ENCODE measurements around the gene TUBG1. TPM values are rescaled to one million over a fixed set of nuclear protein-coding genes. Genes with fewer than 3 reads are reported as not detected.

The TUBG1 gene
- total RNA-seq, 4 donors from 2014 or later, result 30.6 to 89.0 (median 55.0) TPM

DNA sequence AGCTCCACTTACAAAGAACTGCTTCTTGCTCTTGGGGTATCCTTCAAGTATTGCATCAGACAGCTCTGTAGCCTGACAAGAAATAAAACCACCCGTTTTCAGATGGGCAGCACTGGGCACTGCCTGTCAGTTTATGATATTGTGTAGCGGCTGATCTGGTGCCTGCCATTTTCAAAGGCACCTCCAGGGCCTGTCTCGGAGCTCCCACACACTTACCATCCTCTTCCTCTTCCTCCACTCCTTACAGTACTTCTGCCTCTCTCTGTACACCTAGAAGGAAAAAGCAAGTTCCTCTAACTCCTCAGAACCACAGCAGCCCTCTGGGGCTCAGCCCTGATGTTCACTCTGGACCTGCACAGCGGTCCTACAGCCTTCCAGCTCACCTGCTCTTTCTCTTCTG is 36.4 kb upstream of the TUBG1 start:
- H3K27ac ChIP-seq (replicated peaks in 1 of 4), result no peak overlapping the region
- no peaks in the 10 kb centered on the region for H3K27me3 ChIP-seq
- no peak for TF ChIP-seq EP300 (IDR thresholded peaks at IDR 0.05)
- TF ChIP-seq POLR2AphosphoS5 (IDR thresholded peaks at IDR 0.05), result no peak
- no peak for DNase-seq (ENCODE audit: extremely low spot score)
- peaks cover 16 to 37% (median 20%) of the 10 kb centered on the region in 4 donors for H3K4me1 ChIP-seq
- H3K36me3 ChIP-seq, result peaks cover 39 to 73% (median 68%) of the 10 kb centered on the region in 4 donors
- 82% methylated on average over 4 of the region's 4 CpGs for WGBS
- H3K4me3 ChIP-seq, result no peak overlapping the region
- intact Hi-C loops (cut with DNase I), result no loop called here
- H3K9me3 ChIP-seq, result no peaks in the 10 kb centered on the region

DNA sequence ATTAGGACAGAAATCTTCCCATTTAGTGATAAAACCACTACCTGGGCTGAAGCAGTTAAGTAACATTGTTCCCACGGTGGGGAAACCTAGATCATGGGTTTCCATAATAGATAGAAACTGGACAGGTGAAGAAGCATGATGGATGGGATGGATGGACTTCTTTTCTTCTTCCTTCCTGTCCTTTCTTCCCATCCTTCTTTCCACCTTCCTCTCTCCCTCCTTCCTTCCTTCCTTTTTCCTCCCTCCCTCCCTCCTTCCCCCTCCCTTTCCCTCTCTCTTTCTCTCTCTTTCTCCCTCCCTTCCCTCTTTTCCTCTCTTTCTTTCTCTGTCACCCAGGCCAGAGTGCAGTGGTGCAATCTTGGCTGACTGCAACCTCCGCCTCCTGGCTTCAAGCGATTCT is 35.0 kb upstream of the TUBG1 start:
- WGBS, result 79% methylated on average over 3 of the region's 3 CpGs
- H3K27me3 ChIP-seq, result no peaks in the 10 kb centered on the region
- intact Hi-C loops (cut with DNase I), result no loop called here
- H3K4me1 ChIP-seq, result peaks cover 20 to 37% (median 25%) of the 10 kb centered on the region in 4 donors
- TF ChIP-seq POLR2A (IDR thresholded peaks at IDR 0.05; ENCODE audit: low read depth), result no peak
- DNase-seq (ENCODE audit: extremely low spot score), result no peak
- H3K4me3 ChIP-seq, result no peak overlapping the region
- no peak overlapping the region for H3K27ac ChIP-seq (replicated peaks in 1 of 4)
- H3K36me3 ChIP-seq, result peaks cover 39 to 63% (median 57%) of the 10 kb centered on the region in 4 donors
- H3K9me3 ChIP-seq, result no peaks in the 10 kb centered on the region

DNA sequence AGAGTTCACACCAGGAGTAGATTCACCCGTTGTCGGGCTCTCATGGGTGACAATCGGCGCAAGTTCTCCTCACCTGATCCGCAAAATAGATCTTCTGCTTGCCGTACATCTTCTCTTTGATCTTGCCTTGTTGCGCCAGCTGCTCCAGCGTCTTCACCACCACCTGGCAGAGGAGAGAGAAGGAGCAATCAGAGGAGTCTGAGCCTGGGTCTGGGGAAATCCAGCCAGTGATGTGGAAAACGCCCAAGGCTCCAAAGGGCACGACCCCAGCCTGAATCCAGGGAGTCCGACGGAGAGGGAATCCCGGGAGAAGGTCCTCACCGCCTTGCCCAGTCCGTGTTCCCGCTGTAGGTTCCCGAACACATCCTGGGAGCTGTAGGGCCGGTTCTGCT is 32.3 kb upstream of the TUBG1 start:
- Histone ChIP-seq H3K27ac (replicated peaks in 1 of 4) (peak overlapping the region; percentile 84 to 91 (median 88)), H3K36me3 (peaks cover 36 to 62% (median 54%) of the 10 kb centered on the region in 4 donors), H3K4me1 (peaks cover 20 to 28% (median 24%) of the 10 kb centered on the region in 4 donors), H3K9me3 (no peaks in the 10 kb centered on the region), H3K4me3 (peak overlapping the region; percentile 61 to 73 (median 70)), H3K27me3 (no peaks in the 10 kb centered on the region)
- DNase-seq (ENCODE audit: extremely low spot score), result no peak
- 5% methylated on average over 17 of the region's 18 CpGs for WGBS
- TF ChIP-seq EP300 (IDR thresholded peaks at IDR 0.05) (no peak), POLR2AphosphoS5 (IDR thresholded peaks at IDR 0.05) (no peak), POLR2A (IDR thresholded peaks at IDR 0.05; ENCODE audit: low read depth) (no peak)
- TF ChIP-seq, protein P1, sequence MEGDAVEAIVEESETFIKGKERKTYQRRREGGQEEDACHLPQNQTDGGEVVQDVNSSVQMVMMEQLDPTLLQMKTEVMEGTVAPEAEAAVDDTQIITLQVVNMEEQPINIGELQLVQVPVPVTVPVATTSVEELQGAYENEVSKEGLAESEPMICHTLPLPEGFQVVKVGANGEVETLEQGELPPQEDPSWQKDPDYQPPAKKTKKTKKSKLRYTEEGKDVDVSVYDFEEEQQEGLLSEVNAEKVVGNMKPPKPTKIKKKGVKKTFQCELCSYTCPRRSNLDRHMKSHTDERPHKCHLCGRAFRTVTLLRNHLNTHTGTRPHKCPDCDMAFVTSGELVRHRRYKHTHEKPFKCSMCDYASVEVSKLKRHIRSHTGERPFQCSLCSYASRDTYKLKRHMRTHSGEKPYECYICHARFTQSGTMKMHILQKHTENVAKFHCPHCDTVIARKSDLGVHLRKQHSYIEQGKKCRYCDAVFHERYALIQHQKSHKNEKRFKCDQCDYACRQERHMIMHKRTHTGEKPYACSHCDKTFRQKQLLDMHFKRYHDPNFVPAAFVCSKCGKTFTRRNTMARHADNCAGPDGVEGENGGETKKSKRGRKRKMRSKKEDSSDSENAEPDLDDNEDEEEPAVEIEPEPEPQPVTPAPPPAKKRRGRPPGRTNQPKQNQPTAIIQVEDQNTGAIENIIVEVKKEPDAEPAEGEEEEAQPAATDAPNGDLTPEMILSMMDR (IDR thresholded peaks at IDR 0.05), result no peak
- intact Hi-C loops (cut with DNase I), result no loop called here

DNA sequence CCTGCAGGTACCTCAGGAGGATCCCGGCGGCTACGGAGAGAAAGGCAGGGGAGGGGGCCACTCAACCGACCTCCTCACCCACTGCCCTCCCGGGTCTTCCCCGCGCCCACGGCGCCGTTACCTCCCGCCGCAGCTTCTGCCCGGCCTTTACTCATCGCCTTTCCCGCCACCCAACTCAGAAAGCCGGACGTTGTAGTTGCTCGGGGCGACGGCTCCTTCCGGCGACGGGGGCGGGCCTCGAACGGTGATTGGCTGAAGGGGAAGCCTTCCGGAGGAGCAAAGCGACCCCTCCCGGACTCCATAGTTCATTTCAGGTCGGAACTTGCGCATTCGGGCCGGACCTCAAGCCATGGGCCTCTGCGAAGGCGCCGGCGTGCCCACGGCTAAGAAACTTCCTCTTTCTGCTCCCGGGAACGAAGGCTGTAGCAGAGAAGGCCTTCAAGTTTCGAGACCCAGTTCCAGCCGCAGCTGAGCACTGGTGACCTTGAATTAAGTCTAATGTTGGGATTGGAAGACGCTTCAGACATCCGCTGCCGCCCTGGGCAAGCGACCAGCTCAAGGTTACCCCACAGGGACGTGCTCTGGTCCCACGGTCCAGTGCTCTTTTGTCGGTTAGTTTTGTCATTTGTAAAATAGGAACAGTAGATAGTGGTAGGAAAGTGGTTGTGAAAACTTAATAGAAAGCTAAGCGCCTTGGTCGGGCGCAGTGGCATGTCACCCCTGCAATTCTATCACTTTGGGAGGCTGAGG is 31.8 kb upstream of the TUBG1 start, which contains the start of gene PSMC3IP:
PSMC3IP (minus strand) TSS at position 198 of the 750 bp plus-strand sequence; CDS start at position 155, 43 bp downstream.
- Histone ChIP-seq H3K4me3 (peak within 1 kb of the TSS; percentile 61 to 73 (median 70)), H3K27me3 (no peaks in the 10 kb centered on the region), H3K27ac (replicated peaks in 1 of 4) (peak within 1 kb of the TSS; percentile 84 to 91 (median 88)), H3K36me3 (peaks cover 36 to 62% (median 54%) of the 10 kb centered on the region in 4 donors), H3K9me3 (no peaks in the 10 kb centered on the region), H3K4me1 (peaks cover 20 to 28% (median 24%) of the 10 kb centered on the region in 4 donors)
- WGBS, result 1% methylated on average over 40 of the region's 52 CpGs
- intact Hi-C loops (cut with DNase I), result loop anchor here (2.0 kb wide), 1 partner anchor 101 kb away; no protein-coding TSS in a partner anchor
- peak; percentile 91 to 95 for TF ChIP-seq POLR2AphosphoS5 (IDR thresholded peaks at IDR 0.05)
- TF ChIP-seq, protein P1 (IDR thresholded peaks at IDR 0.05), result peak in 2 of 3 experiments; percentile 33 to 47
- no peak for TF ChIP-seq EP300 (IDR thresholded peaks at IDR 0.05)
- peak; percentile 20 for TF ChIP-seq POLR2A (IDR thresholded peaks at IDR 0.05; ENCODE audit: low read depth)
- peak; percentile 99 for DNase-seq (ENCODE audit: extremely low spot score)

DNA sequence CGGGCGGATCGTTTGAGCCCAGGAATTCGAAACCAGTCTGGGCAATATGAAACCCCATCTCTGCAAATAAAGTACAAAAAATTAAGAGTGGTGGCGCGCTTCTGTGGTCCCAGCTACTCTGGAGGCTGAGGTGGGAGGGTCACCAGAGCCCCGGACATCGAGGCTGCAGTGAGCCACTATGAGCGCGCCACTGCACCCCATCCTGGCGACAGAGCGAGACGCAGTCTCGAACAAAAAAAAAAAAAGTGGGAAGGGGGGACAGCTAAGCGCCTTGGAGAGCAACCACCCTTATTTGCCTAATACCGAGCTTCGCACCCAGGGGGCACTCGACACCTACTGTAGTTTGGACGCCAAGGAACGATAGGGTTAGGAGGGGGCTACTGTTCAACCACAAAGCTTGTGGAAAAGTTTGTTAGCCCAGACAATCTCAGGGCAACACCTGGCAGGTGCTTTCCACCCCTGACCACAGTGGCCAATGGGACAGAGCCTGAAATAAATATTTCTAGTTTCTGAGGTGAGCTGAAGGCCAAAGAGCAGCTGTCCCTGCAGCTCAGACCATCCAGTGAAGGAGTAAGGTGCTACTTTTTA is 31.1 kb upstream of the TUBG1 start:
- WGBS, result 3% methylated on average over 15 of the region's 20 CpGs
- H3K4me3 ChIP-seq, result peak overlapping the region; percentile 61 to 73 (median 70)
- peaks cover 36 to 62% (median 54%) of the 10 kb centered on the region in 4 donors for H3K36me3 ChIP-seq
- no peaks in the 10 kb centered on the region for H3K9me3 ChIP-seq
- peak; percentile 94 for DNase-seq (ENCODE audit: extremely low spot score)
- intact Hi-C loops (cut with DNase I), result loop anchor here (2.0 kb wide), 1 partner anchor 100 kb away; no protein-coding TSS in a partner anchor
- TF ChIP-seq POLR2A (IDR thresholded peaks at IDR 0.05; ENCODE audit: low read depth), result no peak
- TF ChIP-seq EP300 (IDR thresholded peaks at IDR 0.05), result no peak
- no peak for TF ChIP-seq POLR2AphosphoS5 (IDR thresholded peaks at IDR 0.05)
- TF ChIP-seq, protein P1 (IDR thresholded peaks at IDR 0.05), result peak; percentile 69 to 81 (median 74)
- peaks cover 20 to 28% (median 24%) of the 10 kb centered on the region in 4 donors for H3K4me1 ChIP-seq
- H3K27me3 ChIP-seq, result no peaks in the 10 kb centered on the region
- H3K27ac ChIP-seq (replicated peaks in 1 of 4), result peak overlapping the region; percentile 84 to 91 (median 88)
